GM18868 (cell line): Measurements from ENCODE around the gene MPLKIP.
"Not testable (repeated sequence)": the region's sequence is repeated elsewhere in the genome, so short reads cannot be mapped to it uniquely, and the experiment has no call there.

ENCODE experiments used
- ATAC-seq: cut with Tn5 transposase; IDR thresholded peaks from one replicate; pipeline ENCODE4 v1.9.1; 2021; ENCODE audit warnings: mild to moderate bottlenecking, moderate library complexity; ENCODE audit not compliant: unreplicated experiment

MPLKIP gene

DNA sequence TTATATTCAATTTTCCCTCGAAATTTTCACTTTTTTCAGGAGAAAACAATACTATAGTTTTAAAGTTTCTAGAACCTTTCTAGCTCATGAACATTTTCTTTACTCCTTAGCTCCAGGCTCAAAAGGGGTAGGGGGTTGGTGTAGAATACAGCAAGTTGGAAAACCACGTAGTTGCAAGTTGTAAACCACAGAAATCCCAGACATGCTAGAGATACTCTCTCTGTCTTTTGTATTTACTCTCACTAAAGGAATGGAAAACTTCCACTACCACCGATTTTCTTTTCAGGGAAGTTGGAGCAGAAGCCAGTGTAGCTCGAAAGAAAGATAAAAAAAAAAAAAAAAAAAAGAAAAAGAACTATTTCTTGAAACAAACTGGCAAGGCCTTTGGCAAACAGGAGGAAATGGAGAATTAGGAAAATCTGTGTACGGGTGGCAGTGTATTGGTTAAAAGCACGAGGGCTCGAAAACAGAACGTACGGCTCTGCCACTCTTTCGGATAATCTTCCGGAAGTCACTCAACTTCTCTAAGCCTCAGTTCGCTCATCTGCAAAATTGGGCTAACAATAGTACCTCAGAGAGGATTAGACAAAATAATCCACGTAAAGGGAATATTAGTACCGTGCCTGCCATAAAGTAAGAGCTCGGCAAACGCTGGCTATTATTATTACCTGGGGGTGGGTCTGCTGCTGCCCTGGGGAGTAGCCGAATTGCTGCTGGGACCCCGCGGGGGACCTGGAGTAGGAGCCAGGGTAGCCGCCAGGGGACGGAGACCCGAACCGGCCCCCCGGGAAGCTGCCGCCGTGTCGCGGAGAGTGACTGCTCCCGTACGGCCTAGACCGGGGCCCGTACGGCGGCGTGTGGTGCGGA lies 628 bp downstream of the MPLKIP start:
- ATAC-seq: peak; percentile 3

DNA sequence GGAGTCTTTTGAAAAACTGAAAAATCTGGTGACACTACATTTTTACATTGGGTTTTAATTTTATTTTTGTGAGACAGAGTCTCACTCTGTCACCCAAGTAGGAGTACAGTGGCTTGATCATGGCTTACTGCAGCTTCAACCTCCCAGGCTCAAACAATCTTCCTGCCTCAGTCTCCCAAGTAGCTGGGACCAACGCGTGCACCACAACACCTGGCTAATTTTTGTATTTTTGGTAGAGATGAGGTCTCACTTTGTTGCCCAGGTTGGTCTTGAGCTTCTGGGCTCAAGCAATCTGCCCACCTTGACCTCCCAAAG lies 11.5 kb downstream of the MPLKIP start:
- ATAC-seq: no peak

DNA sequence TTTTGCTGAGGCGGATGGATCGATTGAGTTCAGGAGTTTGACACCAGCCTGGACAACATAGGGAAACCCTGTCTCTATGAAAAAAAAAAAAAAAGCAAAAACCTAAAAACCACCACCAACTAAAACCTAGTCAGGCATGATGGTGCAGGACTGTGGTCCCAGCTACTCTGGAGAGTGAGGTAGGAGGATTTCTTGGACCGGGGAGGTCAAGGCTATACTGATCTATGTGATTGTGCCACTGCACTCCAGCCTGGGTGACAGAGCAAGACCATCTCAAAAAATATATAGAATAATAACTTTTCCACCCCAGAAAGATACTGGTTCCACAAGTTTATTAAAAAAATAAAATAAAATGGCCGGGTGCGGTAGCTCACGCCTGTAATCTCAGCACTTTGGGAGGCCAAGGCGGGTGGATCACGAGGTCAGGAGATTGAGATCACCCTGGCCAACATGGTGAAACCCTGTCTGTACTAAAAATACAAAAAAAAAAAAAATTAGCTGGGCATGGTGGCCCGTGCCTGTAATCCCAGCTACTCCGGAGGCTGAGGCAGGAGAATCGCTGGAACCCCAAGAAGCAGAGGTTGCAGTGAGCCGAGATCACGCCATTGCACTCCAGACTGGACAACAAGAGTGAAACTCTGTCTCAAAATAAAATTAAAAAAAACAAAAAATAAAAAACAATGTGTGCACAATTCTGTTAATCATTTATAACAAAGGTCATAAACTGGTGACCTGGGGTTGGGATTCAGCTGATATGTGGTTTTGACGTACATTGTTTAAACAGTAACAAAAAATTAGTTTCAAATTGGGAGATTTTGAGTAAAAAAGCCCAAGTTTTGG lies 12.1 kb downstream of the MPLKIP start:
- not testable (repeated sequence) for ATAC-seq

DNA sequence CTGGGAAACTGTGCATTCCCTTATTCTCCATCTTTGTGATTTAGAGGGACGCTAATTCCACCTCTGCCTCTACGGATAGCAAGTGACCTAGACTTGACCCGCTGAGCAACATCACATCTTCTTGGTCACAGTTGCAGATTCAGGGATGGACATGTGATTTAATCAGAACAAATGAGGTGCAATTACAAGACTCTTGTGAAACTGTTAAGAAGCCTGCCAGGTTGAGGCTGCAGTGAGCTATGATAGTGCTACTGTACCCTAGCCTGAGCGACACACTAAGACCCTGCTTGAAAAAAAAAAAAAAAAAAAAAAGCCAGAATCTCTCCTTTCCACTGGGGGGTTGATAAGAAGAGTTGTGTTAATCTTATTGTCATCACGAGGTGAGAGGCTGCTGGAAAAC lies 14.4 kb downstream of the MPLKIP start:
- no peak for ATAC-seq

DNA sequence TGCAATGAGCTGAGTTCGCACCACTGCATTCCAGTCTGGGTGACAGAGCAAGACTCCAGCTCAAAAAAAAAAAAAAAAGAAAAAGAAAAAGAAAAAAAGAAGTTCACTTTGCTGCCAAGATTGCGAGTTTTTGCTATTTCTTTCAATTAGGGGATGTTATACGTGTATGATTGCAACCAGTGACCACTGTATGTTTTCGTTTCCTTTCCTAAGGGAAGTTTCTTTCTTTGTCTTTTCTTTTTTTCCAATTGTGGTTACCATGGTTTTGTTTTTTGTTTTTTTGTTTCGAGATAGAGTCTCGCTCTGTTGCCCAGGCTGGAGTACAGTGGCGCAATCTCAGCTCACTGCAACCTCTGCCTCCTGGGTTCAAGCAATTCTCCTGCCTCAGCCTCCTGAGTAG lies 16.2 kb downstream of the MPLKIP start:
- ATAC-seq: not testable (repeated sequence)

DNA sequence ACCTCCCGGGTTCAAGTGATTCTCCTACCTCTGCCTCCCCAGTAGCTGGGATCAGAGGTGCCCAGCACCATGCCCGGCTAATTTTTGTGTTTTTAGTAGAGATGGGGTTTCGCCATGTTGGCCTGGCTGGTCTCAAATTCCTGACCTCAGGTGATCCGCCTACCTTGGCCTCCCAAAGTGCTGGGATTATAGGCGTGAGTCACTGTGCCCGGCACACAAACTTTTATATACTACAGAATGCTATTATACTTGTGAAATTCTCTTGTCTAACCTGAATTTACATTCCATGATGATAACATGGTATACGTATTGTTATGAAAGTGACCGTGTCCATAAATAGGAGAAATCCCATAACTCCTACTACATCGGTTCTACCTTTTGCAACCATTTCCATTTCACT lies 17.2 kb downstream of the MPLKIP start:
- not testable (repeated sequence) for ATAC-seq

DNA sequence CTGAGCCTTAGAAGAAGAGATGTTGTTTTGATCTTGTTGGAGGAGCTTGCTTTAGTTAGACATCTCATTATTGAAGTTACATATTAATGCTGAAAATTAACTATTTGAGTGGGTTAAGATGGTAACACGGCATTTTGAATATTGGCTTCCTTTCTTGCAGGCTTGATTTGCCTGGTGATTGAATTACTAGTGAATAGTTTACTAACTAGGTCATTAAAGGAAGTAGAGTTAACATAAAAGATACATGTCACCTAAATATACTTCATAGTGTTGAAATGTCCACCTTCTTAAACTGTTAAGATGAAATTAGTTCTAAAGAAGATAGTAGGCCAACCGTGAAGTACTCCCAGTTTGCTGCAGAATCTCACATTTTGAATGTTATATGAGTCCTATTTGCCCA lies 18.5 kb downstream of the MPLKIP start:
- no peak for ATAC-seq

DNA sequence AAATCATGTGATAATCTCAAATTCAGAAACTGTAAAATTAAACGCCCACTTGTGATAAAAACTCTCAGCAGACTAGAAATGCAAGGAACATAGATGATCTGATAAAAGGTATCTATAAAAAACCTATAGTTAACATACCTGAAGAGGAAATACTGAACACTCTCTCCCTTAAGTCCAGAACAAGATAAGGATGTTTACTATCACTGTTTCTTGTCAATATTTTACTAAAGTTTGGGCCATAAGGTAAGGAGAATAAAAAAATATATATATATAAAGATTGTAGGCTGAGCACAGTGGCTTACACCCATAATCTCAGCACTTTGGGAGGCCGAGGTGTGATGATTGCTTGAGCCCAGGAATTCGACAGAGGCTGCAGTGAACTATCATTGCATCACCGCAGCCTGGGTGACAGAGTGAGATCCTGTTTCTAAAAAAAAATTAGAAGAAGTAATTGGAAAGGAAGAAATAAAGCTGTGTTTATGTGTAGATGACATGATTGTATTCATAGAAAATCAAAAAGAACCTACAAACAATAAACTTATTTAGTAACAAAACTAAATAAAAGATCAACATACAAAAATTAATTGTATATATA lies 28.4 kb downstream of the MPLKIP start:
- ATAC-seq: no peak

DNA sequence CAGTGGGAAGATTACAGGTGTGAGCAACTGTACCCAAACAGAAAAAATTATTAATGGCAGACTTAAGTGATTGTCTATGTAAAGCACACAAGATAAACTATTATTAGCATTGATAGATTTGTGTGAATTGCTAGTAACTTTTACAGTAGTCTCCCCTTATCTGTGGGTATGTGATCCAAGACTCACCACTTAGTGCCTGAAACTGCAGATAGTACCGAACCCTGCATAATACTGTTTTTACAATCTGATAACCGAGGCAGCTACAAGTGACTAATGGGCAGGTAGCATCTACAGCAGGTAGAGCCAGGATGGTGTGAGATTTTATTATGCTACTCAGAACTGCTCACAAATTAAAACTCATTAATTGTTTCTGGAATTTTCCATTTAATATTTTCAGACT lies 31.5 kb downstream of the MPLKIP start:
- no peak for ATAC-seq

DNA sequence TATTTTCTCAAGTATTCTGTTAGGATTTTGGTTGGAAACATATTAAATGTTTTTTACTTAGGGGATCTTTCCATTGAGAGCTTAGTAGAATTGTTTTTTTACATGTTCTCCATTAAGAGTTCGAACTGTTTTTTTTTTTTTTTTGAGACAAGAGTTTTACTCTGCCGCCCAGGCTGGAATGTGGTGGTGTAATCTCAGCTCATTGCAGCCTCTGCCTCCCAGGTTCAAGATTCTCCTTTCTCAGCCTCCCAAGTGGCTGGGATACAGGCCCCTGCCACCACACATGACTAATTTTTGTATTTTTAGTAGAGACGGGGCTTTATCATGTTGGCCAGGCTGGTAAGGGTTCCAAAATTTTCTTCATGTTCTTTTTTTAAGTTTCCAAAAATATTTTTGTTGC lies 33.2 kb downstream of the MPLKIP start:
- ATAC-seq: no peak

DNA sequence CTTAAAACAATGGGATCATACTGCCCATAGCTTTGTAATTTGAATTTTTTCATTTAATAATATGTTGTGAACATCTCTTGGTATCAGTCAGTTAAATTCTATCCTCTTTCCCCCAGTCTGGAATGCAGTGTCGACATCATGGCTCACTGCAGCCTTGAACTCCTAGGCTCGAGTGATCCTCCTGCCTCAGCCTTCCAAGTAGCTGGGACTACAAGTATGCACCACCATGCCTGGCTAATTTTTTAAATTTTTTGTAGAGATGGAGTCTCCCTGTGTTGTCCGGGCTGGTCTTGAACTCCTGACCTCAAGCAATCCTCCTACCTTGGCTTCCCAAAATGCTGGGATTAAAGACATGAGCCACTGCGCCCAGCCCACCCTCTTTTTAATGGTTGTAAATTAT lies 34.6 kb downstream of the MPLKIP start:
- ATAC-seq: no peak

DNA sequence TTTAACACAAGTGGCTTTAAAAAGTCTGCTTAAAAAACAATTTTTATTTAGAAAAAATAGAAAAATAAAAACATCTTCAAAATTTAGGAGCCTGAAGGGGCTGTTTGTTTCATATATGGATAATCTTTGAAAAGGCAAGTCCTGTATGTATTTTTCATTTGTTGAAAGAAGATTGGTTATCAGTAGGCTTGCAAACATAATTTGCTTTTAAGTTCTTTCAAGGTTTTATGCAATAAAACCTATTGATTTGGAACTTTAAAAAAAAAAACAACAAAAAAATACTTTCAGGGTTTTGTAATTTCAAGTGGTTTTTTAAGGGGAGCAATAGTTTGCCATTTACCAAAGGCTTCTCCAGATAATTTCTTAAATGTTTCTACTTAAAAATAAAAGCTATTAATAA lies 35.6 kb downstream of the MPLKIP start:
- ATAC-seq: no peak

DNA sequence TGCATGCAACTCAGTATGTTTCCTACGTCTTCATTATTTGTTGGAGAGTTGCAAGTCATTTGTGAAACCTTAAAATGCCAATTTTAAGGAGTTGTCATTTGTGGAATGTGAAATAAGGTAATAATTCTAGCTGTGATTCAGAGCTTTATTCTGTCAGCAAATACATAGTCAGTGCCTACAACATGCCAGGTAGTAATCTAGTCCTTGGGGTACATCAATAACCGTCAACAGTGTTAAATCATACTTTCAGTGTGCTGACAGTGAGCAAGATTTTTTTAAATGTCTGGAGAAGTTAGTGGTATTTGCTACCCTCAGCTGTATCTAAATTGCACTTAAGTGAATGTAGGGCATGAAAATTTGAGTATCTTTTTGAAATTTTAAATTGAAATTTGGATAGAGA lies 36.7 kb downstream of the MPLKIP start:
- ATAC-seq: no peak

DNA sequence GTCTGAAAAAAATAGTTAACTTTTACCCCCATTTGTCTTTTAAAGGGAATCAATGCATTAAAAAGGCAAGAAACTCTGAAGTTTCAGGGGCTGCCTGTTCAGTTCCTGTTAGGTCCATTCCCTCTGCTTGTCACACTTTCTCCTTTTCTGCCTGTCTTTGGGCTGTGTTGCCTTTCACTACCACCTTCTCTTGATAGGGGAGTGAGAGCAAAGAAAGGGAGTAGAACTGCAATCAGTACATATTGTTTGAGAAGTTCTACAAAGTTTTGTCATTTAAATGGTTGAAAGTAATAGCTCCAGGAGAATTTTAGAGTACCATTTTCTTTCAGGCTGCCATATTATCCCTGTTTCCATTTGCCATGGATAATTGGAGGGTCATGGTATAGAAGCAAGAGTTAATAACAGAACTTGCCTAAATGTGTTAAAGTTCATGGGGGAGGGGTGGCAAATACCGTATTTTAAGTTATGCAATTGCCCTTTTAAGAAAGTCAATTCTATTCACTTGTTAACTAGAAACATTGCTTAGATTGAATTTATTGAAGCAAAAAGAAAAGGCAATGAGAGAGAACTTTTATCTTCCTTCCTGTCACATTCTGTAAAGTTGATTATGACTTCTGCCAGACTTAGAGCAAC lies 38.6 kb downstream of the MPLKIP start:
- no peak for ATAC-seq

DNA sequence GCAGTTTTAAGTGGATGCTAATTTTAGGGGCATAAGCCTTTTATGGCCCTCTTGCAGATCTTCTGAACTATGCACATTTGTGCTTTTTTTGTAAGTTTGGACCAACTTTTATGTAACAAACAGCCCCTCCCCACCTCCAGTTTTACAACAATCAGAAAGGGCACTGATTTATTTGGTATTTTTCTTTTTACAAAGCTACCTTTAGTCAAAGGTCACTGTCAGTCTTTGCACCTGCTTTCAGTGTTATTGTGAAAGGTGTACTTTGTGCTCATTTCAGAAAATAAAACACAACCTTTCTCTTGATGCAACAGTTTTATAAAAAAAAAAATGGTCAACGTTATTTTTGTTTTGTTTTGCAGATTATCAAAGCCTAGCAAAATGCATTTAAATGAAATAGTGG lies 39.2 kb downstream of the MPLKIP start:
- ATAC-seq: no peak

DNA sequence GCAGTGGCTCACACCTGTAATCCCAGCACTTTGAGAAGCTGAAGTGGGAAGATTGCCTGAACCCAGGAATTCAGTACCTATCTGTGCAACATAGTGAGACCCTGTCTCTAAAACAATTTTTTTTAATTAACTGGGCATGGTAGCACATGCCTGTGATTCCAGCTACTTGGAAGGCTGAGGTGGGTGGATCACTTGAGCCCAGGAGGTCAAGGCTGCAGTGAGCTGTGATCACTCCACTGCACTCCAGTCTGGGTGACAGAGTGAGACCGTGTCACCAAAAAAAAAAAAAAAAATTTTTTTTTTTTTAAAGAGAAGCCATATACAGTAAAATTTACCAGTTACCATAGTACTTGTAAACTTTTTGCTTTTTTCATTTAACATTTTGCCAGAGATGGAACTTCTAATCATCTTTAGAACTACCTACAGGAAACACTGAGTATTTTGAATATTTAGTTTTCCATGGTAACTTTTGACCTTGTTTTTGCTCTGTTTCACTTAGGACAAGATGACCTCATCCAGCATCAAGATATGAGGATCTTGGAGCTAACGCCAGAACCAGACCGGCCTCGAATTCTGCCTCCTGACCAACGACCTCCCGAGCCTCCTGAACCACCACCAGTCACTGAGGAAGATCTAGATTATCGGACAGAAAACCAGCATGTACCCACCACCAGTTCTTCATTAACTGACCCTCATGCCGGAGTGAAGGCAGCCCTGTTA lies 40.6 kb downstream of the MPLKIP start:
- no peak for ATAC-seq

DNA sequence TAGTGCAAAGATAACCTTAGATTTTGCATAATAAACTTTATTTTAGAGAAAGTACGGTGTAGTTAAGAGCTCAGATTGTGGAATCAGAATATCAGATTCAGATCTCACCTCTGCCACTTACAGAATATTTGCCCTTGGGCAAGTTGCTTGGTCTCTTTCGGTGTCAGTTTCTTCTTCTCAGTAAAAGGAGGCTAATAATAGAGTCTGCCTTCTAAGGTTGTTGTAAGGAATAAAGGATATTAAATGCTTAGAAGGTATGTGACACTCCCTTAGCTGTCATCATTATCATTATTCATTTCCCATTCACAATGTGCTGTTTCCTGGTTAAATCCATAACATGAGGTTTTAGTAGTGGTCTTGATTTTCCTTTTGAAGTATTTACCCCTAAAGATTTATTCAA lies 42.2 kb downstream of the MPLKIP start:
- no peak for ATAC-seq

DNA sequence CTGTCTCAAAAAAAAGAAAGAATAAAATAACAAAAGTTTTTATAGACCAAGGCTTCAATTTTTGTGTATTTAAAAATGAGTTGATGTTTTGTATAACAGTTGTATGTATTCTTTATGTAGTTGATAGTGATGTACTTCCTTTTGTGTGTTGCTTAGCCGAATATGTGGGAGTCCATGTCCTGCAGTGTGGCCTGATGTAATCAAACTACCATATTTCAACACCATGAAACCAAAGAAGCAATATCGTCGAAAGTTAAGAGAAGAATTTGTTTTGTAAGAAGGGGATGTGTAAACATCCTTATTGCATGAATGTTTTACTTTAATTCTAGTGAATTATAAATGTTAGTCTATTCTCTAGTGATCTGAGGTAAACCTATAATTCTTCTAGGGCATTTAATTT lies 56.6 kb downstream of the MPLKIP start:
- ATAC-seq: no peak
